Measurements from ENCODE around the gene CRIP3.

DNA sequence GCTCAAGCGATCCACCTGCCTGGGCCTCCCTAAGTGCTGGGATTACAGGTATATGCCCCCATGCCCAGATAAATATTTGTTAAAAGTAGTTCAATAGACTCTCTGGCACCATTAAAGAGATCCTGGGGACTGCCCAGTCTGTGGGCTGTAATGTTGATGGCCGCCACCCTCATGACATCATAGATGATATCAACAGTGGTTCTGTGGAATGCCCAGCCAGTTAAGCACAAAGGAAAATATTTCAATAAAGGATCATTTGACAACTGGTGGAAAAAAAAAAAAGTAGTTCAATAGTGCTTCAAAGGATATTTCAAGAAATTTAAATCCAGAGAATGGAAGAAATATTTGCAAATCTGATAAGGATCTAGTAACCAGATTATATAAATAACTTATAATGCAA, 1.5 kb upstream of the CRIP3 start:
- no peak for TF ChIP-seq POLR2A (IDR thresholded peaks at IDR 0.05; ENCODE audit: control extremely low read depth in 1 of 2, low read depth in 2 of 2, low read length in 2 of 2)
- no peak for TF ChIP-seq GABPA (IDR thresholded peaks at IDR 0.05; ENCODE audit: borderline replicate concordance, insufficient read depth, low read length)
- TF ChIP-seq, protein P1, sequence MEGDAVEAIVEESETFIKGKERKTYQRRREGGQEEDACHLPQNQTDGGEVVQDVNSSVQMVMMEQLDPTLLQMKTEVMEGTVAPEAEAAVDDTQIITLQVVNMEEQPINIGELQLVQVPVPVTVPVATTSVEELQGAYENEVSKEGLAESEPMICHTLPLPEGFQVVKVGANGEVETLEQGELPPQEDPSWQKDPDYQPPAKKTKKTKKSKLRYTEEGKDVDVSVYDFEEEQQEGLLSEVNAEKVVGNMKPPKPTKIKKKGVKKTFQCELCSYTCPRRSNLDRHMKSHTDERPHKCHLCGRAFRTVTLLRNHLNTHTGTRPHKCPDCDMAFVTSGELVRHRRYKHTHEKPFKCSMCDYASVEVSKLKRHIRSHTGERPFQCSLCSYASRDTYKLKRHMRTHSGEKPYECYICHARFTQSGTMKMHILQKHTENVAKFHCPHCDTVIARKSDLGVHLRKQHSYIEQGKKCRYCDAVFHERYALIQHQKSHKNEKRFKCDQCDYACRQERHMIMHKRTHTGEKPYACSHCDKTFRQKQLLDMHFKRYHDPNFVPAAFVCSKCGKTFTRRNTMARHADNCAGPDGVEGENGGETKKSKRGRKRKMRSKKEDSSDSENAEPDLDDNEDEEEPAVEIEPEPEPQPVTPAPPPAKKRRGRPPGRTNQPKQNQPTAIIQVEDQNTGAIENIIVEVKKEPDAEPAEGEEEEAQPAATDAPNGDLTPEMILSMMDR (IDR thresholded peaks at IDR 0.05; ENCODE audit: control extremely low read depth in 1 of 3, insufficient read depth in 1 of 3, low read depth in 1 of 3, low read length in 3 of 3), result no peak
